Stimulated activated CD8-positive, alpha-beta memory T cell treated with anti-CD3 and anti-CD28 coated beads, Interleukin-7, amount 100 ng/mL, for 48 hours (primary cell): ENCODE results near the gene UGT1A4.
"Not testable (repeated sequence)": the region's sequence is repeated elsewhere in the genome, so short reads cannot be mapped to it uniquely, and the experiment has no call there.

ENCODE experiments used
- DNase-seq, 2 donors: peaks; one replicate each; pipeline ENCODE4 v3.0.0-alpha.2; 2020; ENCODE audit warnings: low read depth in 1 of 2; ENCODE audit errors: extremely low read depth in 1 of 2

Gene UGT1A4

GRCh38 chr2:233746475-233747282, 28.1 kb downstream of the UGT1A4 start:
- no peak for DNase-seq

- no peak for DNase-seq
Measured at GRCh38 chr2:233747283-233747544, 28.7 kb downstream of the UGT1A4 start.

DNA sequence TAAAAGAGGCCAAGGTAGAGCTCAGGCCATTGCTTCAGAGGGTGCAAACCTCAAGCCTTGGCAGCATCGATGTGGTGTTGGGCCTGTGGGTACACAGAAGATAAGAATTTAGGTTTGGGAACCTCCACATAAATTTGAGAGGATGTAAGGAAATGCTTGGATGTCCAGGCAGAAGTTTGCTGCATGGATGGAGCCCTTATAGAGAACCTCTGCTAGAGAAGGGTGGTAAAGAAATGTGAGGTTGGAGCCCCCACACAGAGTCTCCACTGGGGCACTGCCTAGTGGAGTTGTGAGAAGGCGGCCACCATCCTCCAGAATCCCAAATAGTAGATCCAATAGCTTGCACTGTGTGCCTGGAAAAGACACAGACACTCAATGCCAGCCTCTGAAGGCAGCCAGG, 32.2 kb downstream of the UGT1A4 start:
- DNase-seq = not testable (repeated sequence)

GRCh38 chr2:233751212-233752009, 32.9 kb downstream of the UGT1A4 start:
- DNase-seq = not testable (repeated sequence)

- no peak for DNase-seq
Measured at GRCh38 chr2:233754872-233755611, 36.5 kb downstream of the UGT1A4 start.

DNA sequence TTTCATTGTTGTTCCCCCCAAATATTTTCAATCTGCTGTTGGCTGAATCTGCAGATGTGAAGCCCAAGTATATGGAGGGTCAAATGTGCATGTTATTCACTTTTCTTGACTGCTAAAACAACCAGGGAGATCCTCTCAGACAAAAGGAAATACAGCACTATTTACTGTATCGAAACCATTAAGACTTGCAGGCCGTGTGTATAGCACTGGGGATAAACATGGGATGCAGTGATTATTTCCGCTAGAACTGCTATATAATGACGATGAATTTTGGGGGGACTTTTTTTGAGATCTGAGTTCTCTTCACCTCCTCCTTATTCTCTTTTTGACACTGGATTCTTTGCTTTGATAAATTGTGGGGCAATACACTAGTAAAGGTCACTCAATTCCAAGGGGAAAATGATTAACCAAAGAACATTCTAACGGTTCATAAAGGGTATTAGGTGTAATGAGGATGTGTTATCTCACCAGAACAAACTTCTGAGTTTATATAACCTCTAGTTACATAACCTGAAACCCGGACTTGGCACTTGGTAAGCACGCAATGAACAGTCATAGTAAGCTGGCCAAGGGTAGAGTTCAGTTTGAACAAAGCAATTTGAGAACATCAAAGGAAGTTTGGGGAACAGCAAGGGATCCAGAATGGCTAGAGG, 38.0 kb downstream of the UGT1A4 start:
- DNase-seq = no peak

GRCh38 chr2:233758141-233758540, 39.6 kb downstream of the UGT1A4 start:
- DNase-seq = no peak

DNA sequence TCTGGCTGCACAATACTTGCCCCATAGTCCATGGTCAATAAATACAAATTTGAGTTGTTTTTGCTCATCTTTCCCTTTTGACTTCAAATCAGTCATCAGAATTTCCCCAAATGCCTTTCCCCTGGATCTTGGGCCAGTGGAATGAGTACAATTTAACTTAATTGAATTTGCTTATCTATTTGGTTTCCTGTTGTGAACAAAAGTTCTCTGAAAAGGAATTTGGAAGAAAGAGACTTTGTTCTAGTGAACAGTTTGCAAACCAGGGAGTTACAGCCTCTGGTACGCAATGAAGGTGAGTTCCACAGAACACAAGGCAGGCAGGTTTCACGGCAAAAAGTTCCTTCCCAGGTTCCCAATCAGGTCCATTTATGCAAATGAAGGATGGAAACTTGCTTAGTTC, 40.3 kb downstream of the UGT1A4 start:
- no peak for DNase-seq

DNA sequence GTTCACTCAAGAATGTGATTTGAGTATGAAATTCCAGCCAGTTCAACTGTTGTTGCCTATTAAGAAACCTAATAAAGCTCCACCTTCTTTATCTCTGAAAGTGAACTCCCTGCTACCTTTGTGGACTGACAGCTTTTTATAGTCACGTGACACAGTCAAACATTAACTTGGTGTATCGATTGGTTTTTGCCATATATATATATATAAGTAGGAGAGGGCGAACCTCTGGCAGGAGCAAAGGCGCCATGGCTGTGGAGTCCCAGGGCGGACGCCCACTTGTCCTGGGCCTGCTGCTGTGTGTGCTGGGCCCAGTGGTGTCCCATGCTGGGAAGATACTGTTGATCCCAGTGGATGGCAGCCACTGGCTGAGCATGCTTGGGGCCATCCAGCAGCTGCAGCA, 41.5 kb downstream of the UGT1A4 start, which contains the start of gene UGT1A1:
UGT1A1 (plus strand) TSS at position 228 of the 400 bp plus-strand sequence; CDS start at position 246, 18 bp downstream.
- no peak for DNase-seq

DNA sequence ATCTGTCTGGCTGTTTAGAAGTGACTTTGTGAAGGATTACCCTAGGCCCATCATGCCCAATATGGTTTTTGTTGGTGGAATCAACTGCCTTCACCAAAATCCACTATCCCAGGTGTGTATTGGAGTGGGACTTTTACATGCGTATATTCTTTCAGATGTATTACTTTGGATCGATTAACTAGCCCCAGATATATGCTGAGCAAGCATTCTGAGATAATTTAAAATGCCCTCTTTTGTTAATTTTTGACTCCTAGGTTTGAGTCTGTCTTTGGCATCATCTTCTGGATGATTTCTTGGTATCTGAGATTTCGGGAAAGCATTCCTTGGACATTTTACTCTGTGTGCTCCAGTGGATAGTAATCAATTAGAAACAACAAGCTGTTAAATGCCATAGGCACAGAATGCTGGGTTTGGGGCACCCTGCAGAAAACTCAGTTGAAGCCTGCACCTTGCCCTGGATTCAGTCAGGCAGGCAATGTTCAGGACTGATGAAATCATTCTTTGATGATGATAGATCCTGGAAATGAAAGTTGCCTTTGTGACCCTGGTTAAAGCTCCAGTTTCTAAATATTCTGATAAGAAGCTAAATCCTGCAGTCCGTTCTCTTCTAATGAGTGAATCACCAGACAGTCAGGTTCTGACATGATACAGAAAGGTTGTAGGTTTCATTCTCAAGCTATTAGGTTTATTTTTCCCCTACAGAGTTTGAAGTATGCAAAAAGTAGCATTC, 42.7 kb downstream of the UGT1A4 start:
- DNase-seq = no peak

DNA sequence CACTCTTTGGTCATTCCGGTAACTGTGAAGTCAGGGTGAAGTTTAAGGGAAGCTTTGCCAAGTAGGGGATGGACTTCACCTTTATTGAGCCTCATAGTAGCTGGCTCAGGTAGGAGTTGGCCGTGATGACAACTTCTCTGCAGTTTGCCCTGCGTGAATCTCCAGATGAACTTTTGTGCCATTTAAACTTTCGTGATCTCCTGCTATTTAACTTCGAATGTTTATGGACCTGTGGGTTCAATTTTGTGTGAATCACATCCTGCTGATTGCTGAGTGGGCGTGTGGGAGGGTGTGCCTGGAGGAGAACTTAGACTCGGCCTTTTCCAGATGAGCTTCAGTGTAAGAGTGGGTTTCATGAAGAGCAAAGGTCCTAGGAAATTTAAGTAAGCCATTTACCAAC, 45.7 kb downstream of the UGT1A4 start:
- DNase-seq = no peak

- no peak for DNase-seq
Measured at GRCh38 chr2:233764761-233765160, 46.2 kb downstream of the UGT1A4 start.

DNA sequence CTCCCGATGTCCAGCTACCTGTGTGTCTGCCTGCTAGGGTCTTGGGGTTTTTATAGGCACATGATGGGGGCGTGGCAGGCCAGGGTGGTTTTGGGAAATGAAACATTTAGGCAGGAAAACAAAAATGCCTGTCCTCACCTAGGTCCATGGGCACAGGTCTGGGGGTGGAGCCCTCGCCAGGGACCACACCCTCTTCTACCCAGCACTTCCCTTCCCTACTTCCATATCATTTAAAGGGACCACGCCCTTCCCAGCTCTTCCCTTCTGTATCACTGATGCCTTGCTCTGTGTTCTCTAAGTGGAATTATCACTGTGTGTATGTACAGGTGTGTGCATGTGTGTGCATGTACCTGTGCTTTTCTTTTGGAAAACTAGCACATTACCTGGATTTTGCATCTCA, 47.9 kb downstream of the UGT1A4 start:
- no peak for DNase-seq

DNA sequence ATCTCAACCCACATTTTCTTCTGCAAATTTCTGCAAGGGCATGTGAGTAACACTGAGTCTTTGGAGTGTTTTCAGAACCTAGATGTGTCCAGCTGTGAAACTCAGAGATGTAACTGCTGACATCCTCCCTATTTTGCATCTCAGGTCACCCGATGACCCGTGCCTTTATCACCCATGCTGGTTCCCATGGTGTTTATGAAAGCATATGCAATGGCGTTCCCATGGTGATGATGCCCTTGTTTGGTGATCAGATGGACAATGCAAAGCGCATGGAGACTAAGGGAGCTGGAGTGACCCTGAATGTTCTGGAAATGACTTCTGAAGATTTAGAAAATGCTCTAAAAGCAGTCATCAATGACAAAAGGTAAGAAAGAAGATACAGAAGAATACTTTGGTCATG, 49.5 kb downstream of the UGT1A4 start:
- no peak for DNase-seq

DNA sequence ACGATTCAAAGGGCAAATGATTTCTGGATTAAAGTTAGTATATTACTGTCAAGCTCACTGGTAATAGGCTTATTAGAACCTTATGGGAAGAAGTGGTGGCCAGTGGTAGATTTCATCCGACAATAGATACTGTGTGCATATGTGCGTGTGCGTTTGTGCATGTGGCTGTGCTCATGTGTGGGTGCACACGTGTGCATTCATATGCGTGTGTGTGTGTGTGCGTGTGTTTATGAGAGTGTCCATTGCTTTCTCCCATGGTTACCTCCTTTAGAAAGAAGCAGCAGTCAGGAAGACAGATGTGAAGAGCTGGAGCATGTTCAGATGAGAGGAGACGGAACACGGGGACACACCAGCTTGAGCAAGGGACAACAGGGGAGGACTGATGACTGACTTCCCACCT, 50.7 kb downstream of the UGT1A4 start:
- no peak for DNase-seq

GRCh38 chr2:233772153-233772552, 53.6 kb downstream of the UGT1A4 start:
- DNase-seq = no peak

GRCh38 chr2:233772583-233772982, 54.0 kb downstream of the UGT1A4 start:
- DNase-seq = no peak

DNA sequence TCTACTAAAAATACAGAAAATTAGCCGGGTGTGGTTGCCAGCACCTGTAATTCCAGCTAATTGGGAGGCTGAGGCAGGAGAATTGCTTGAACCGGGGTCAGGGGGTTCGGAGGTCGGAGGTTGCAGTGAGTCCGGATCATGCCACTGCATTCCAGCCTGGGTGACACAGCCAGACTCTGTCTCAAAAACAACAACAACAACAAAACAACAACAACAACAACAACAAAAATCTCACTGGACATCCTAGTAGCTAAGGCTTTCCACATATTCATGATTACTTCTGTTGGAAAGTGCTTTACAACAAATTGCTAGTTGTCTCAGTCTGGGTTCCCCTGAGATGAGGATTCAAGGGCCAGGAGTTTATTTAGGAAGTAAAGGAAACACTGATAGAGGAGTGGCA, 55.3 kb downstream of the UGT1A4 start:
- no peak for DNase-seq

- DNase-seq = no peak
Measured at GRCh38 chr2:233775414-233775813, 56.9 kb downstream of the UGT1A4 start.

GRCh38 chr2:233778030-233778429, 59.5 kb downstream of the UGT1A4 start, which contains the start of gene MROH2A:
Gene MROH2A (plus strand): TSS chr2:233778330. CDS start chr2:233779359, 1,029 bp downstream.
- no peak for DNase-seq
